ENCODE results near the gene ARHGAP33.

DNA sequence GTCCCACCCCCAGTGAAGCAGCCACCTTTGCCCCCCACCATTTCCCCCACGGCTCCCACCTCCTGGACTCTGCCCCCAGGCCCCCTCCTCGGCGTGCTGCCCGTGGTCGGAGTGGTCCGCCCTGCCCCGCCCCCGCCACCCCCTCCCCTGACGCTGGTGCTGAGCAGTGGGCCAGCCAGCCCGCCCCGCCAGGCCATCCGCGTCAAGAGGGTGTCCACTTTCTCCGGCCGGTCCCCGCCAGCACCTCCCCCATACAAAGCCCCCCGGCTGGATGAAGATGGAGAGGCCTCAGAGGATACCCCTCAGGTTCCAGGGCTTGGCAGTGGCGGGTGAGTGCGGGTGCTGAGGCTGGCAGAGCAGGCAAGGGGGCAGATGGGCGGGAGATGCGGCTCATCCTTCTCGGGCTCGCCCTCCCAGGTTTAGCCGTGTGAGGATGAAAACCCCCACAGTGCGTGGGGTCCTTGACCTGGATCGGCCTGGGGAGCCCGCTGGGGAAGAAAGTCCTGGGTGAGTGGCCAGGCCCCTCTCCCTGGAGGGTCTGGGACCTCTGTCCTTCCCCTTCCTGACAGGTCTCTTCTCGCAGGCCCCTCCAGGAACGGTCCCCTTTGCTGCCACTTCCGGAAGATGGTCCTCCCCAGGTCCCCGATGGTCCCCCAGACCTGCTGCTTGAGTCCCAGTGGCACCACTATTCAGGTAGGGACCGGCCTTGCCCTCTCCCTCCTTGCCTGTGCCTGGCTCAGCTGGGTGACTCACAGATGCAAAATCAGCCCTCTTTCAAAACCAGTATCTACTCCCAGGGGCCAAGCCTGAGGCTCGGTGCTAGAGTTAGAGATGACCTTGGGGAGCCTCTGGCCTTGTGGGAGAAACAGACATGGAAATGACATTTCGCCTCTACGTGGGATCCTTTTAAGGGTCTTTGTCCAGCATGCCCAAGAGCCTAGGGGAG, 41.9 kb upstream of the ARHGAP33 start:
- TF ChIP-seq, protein P1, sequence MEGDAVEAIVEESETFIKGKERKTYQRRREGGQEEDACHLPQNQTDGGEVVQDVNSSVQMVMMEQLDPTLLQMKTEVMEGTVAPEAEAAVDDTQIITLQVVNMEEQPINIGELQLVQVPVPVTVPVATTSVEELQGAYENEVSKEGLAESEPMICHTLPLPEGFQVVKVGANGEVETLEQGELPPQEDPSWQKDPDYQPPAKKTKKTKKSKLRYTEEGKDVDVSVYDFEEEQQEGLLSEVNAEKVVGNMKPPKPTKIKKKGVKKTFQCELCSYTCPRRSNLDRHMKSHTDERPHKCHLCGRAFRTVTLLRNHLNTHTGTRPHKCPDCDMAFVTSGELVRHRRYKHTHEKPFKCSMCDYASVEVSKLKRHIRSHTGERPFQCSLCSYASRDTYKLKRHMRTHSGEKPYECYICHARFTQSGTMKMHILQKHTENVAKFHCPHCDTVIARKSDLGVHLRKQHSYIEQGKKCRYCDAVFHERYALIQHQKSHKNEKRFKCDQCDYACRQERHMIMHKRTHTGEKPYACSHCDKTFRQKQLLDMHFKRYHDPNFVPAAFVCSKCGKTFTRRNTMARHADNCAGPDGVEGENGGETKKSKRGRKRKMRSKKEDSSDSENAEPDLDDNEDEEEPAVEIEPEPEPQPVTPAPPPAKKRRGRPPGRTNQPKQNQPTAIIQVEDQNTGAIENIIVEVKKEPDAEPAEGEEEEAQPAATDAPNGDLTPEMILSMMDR (IDR thresholded peaks at IDR 0.05), result no peak
- TF ChIP-seq POLR2A (IDR thresholded peaks at IDR 0.05), result no peak
